ENCODE measurements around the gene TMEM130. TPM values are rescaled to one million over a fixed set of nuclear protein-coding genes. Genes with fewer than 3 reads are reported as not detected.

Gene TMEM130
- total and polyA plus RNA-seq, 4 donors, result not detected

- Histone ChIP-seq H3K9ac (ENCODE audit: low read depth in 1 of 2, low read length in 2 of 2) (no peak overlapping the region), H3K4me1 (ENCODE audit: control insufficient read depth in 4 of 4, insufficient read depth in 4 of 4, low read length in 3 of 4) (no peaks in the 10 kb centered on the region), H3K9me3 (ENCODE audit: control insufficient read depth in 4 of 4, low read length in 3 of 4) (no peaks in the 10 kb centered on the region), H3K27ac (ENCODE audit: low read depth in 1 of 2, low read length in 2 of 2) (no peak overlapping the region), H3K4me3 (ENCODE audit: low read depth in 1 of 3, low read length in 3 of 3) (no peak overlapping the region), H3K36me3 (ENCODE audit: control insufficient read depth in 4 of 4, insufficient read depth in 3 of 4, low read depth in 1 of 4, low read length in 3 of 4) (peaks cover 20 to 84% (median 71%) of the 10 kb centered on the region in 4 donors), H3K27me3 (ENCODE audit: control insufficient read depth in 4 of 4, insufficient read depth in 4 of 4, low read length in 3 of 4) (no peaks in the 10 kb centered on the region)
- TF ChIP-seq SP1 (IDR thresholded peaks at IDR 0.05), result no peak
- no peak for TF ChIP-seq HNF4G (IDR thresholded peaks at IDR 0.05)
- no peak for TF ChIP-seq GABPA (IDR thresholded peaks at IDR 0.05 in 1 of 2, conservative IDR thresholded peaks at IDR 0.05 in 1 of 2)
- TF ChIP-seq RXRA (IDR thresholded peaks at IDR 0.05), result no peak
- TF ChIP-seq, protein P1, sequence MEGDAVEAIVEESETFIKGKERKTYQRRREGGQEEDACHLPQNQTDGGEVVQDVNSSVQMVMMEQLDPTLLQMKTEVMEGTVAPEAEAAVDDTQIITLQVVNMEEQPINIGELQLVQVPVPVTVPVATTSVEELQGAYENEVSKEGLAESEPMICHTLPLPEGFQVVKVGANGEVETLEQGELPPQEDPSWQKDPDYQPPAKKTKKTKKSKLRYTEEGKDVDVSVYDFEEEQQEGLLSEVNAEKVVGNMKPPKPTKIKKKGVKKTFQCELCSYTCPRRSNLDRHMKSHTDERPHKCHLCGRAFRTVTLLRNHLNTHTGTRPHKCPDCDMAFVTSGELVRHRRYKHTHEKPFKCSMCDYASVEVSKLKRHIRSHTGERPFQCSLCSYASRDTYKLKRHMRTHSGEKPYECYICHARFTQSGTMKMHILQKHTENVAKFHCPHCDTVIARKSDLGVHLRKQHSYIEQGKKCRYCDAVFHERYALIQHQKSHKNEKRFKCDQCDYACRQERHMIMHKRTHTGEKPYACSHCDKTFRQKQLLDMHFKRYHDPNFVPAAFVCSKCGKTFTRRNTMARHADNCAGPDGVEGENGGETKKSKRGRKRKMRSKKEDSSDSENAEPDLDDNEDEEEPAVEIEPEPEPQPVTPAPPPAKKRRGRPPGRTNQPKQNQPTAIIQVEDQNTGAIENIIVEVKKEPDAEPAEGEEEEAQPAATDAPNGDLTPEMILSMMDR (IDR thresholded peaks at IDR 0.05; ENCODE audit: low read depth, low read length, missing input control), result no peak
- no peak for TF ChIP-seq ZBTB33 (IDR thresholded peaks at IDR 0.05)
- no peak for TF ChIP-seq REST (IDR thresholded peaks at IDR 0.05)
- no peak for TF ChIP-seq FOXA2 (IDR thresholded peaks at IDR 0.05)
- 97% methylated on average over 3 of the region's 3 CpGs for WGBS
- no peak for DNase-seq (ENCODE audit: low spot score)
Measured at GRCh38 chr7:98900815-98901214, 31.0 kb upstream of the TMEM130 start.

DNA sequence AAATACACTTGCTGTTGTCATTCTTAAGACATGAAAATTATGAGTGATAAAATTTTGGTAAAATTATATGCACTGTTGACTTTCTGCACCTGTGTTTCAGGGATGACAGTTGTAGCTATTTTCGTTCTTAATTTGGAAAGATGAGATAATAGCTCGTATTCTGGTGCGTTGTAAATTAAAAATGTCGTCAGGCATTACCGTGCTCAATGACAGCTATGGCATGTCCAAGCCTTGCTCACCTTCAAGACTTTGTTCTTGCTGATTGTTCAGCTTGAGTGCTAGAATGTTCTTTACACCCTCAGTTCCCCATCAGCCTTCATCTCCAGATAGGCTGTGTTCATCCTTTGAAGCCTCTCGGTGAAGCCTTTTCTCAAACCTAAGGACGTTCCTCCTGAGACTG lies 30.0 kb upstream of the TMEM130 start:
- H3K4me3 ChIP-seq (ENCODE audit: low read depth in 1 of 3, low read length in 3 of 3), result no peak overlapping the region
- no peaks in the 10 kb centered on the region for H3K9me3 ChIP-seq (ENCODE audit: control insufficient read depth in 4 of 4, low read length in 3 of 4)
- no peak overlapping the region for H3K27ac ChIP-seq (ENCODE audit: low read depth in 1 of 2, low read length in 2 of 2)
- no peaks in the 10 kb centered on the region for H3K4me1 ChIP-seq (ENCODE audit: control insufficient read depth in 4 of 4, insufficient read depth in 4 of 4, low read length in 3 of 4)
- DNase-seq (ENCODE audit: low spot score), result no peak
- 96% methylated on average over 7 of the region's 7 CpGs for WGBS
- no peaks in the 10 kb centered on the region for H3K27me3 ChIP-seq (ENCODE audit: control insufficient read depth in 4 of 4, insufficient read depth in 4 of 4, low read length in 3 of 4)
- H3K9ac ChIP-seq (ENCODE audit: low read depth in 1 of 2, low read length in 2 of 2), result no peak overlapping the region
- TF ChIP-seq RXRA (IDR thresholded peaks at IDR 0.05) (no peak), GABPA (IDR thresholded peaks at IDR 0.05 in 1 of 2, conservative IDR thresholded peaks at IDR 0.05 in 1 of 2) (no peak), YY1 (IDR thresholded peaks at IDR 0.05) (no peak), HNF4A (conservative IDR thresholded peaks at IDR 0.05) (no peak), JUND (IDR thresholded peaks at IDR 0.05) (no peak), TAF1 (conservative IDR thresholded peaks at IDR 0.05) (no peak), NR2F2 (IDR thresholded peaks at IDR 0.05) (no peak), RAD21 (IDR thresholded peaks at IDR 0.05) (no peak), SP1 (IDR thresholded peaks at IDR 0.05) (no peak), ZBTB33 (IDR thresholded peaks at IDR 0.05) (no peak), EGR1 (IDR thresholded peaks at IDR 0.05; ENCODE audit: low read depth in 2 of 2) (no peak), HNF4G (IDR thresholded peaks at IDR 0.05) (no peak), FOXA1 (IDR thresholded peaks at IDR 0.05) (no peak)
- TF ChIP-seq, protein P1 (IDR thresholded peaks at IDR 0.05; ENCODE audit: low read depth, low read length, missing input control), result no peak
- H3K36me3 ChIP-seq (ENCODE audit: control insufficient read depth in 4 of 4, insufficient read depth in 3 of 4, low read depth in 1 of 4, low read length in 3 of 4), result peaks cover 19 to 84% (median 65%) of the 10 kb centered on the region in 4 donors

Measured in liver (tissue), 9 donors.